ENCODE results near the gene STEAP4. TPM values are rescaled to one million over a fixed set of nuclear protein-coding genes. Genes with fewer than 3 reads are reported as not detected.

STEAP4 gene
- total RNA-seq, 3 donors from 2014 or later, result 2.1 to 42.2 (median 9.1) TPM

DNA sequence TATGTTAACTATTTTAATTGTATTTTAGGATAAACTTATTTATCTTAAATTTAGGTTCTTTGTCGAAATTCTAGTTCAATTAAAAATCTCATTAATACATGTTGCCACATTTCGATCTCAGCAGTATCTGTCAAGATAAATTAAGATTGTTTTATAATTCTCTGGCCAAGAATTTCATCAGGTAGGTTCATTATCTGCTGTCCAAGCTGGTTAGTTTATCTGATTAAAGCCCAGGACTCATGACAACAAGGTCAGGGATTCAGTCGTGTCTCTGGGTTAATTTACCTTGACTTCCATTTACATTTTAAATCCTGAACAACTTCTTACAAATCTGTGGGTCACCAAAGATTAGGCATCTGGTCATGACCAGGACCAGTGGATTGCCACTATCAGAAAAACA lies 7.6 kb downstream of the STEAP4 start:
- Histone ChIP-seq H3K9me3 (no peaks in the 10 kb centered on the region), H3K36me3 (ENCODE audit: low read depth) (no peaks in the 10 kb centered on the region)

DNA sequence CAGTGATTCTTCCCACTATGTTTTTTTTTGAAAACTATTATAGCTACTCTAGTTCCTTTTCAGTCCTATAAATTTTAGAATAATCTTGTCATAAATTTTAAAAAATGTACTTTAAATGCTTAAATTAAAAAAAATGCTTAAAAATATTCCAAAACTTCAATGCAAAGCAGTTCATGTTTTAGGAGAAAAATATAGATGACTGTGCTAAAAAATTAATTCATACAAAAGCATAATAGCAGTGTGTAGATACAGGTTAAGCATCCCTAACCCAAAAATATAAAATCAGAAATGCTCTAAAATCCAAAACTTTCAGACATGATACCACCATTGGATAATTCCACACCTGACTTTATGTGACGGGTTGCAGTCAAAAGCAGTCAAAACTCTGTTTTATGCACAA lies 12.8 kb downstream of the STEAP4 start:
- TF ChIP-seq CTCF (IDR thresholded peaks at IDR 0.05), result no peak
- intact Hi-C loops (cut with DNase I, micrococcal nuclease), result no loop called here

More for the DNA sequence above, 7.6 kb downstream of the STEAP4 start:
- ATAC-seq (no peak), DNase-seq (no peak)
- no peak for TF ChIP-seq CTCF (IDR thresholded peaks at IDR 0.05)
- H3K4me3 ChIP-seq, result no peak overlapping the region
- intact Hi-C loops (cut with DNase I, micrococcal nuclease), result no loop called here
- H3K4me1 ChIP-seq (ENCODE audit: low read depth), result no peaks in the 10 kb centered on the region

GRCh38 chr7:88291398-88292173 lies 15.1 kb downstream of the STEAP4 start:
- TF ChIP-seq CTCF (IDR thresholded peaks at IDR 0.05), result no peak
- Histone ChIP-seq H3K9me3 (peaks cover 3% of the 10 kb centered on the region), H3K36me3 (ENCODE audit: low read depth) (no peaks in the 10 kb centered on the region), H3K4me1 (ENCODE audit: low read depth) (peaks cover 4% of the 10 kb centered on the region), H3K4me3 (no peak overlapping the region)
- intact Hi-C loops (cut with DNase I, micrococcal nuclease), result no loop called here
- ATAC-seq (peak; percentile 46), DNase-seq (peak in 1 of 3 donors; percentile 32)

More for the DNA sequence above, 12.8 kb downstream of the STEAP4 start:
- H3K9me3 ChIP-seq, result no peaks in the 10 kb centered on the region
- no peak for ATAC-seq
- no peaks in the 10 kb centered on the region for H3K36me3 ChIP-seq (ENCODE audit: low read depth)
- peaks cover 4% of the 10 kb centered on the region for H3K4me1 ChIP-seq (ENCODE audit: low read depth)
- no peak overlapping the region for H3K4me3 ChIP-seq
- no peak for DNase-seq

- ATAC-seq (no peak), DNase-seq (no peak)
- Histone ChIP-seq H3K4me1 (ENCODE audit: low read depth) (peaks cover 4% of the 10 kb centered on the region), H3K36me3 (ENCODE audit: low read depth) (no peaks in the 10 kb centered on the region), H3K9me3 (peaks cover 3% of the 10 kb centered on the region), H3K4me3 (no peak overlapping the region)
- intact Hi-C loops (cut with DNase I, micrococcal nuclease), result no loop called here
- no peak for TF ChIP-seq CTCF (IDR thresholded peaks at IDR 0.05)
Observed at GRCh38 chr7:88290491-88290890, 16.2 kb downstream of the STEAP4 start.

- DNase-seq (no peak), ATAC-seq (peak; percentile 13)
- TF ChIP-seq CTCF (IDR thresholded peaks at IDR 0.05), result no peak
- H3K4me3 ChIP-seq, result no peak overlapping the region
- peaks cover 4% of the 10 kb centered on the region for H3K4me1 ChIP-seq (ENCODE audit: low read depth)
- peaks cover 3% of the 10 kb centered on the region for H3K9me3 ChIP-seq
- H3K36me3 ChIP-seq (ENCODE audit: low read depth), result no peaks in the 10 kb centered on the region
- intact Hi-C loops (cut with DNase I, micrococcal nuclease), result no loop called here
Observed at GRCh38 chr7:88289564-88290025, 17.1 kb downstream of the STEAP4 start.
